HCT116 (cell line): ENCODE results near the gene FOXO3. TPM values are rescaled to one million over a fixed set of nuclear protein-coding genes. Genes with fewer than 3 reads are reported as not detected.

Experiments used
- ATAC-seq: fragments of 200-7000 bp; cut with Tn5 transposase; 2 replicates; pipeline ENCODE4 v1.9.1; 2020; ENCODE audit warnings: mild to moderate bottlenecking, moderate library complexity
- BruUV-seq: library from RNA; stranded (reverse); fragments of 400-500 nt; replicated peaks from 2 replicates; lab custom pipeline; 2021; lab: Mats Ljungman, UMichigan
- CTCF ChIA-PET: fragments of 300-600 bp; sonication (Branson Sonifier 250); formaldehyde crosslinking; loops from one replicate; lab custom pipeline; 2021; ENCODE audit warnings: antibody characterized with exemption; lab: Charles Lee
- POLR2A ChIA-PET: fragments of 300-600, 350-600 bp; sonication (Branson Sonifier 250); formaldehyde crosslinking; loops from one replicate; lab custom pipeline; 2021; ENCODE audit warnings: antibody characterized with exemption; lab: Charles Lee
- RAD21 ChIA-PET, 2 experiments: fragments of 300-600 bp; sonication (Branson Sonifier 250); formaldehyde crosslinking; loops; one replicate each; lab custom pipeline; 2023; ENCODE audit warnings: low total read pairs in 2 of 2; ENCODE audit not compliant: uncharacterized antibody in 2 of 2, unreplicated experiment in 2 of 2, low non-redundant PET in 1 of 2; lab: Charles Lee
- DNase-seq: peaks from one replicate; pipeline ENCODE4 v3.0.0-alpha.2; 2010; ENCODE audit warnings: low read depth, low spot score
- H2AFZ ChIP-seq: fragments of 200-600 bp; shearing (Covaris generic), sonication (generic); 2 replicates; pipeline ENCODE4 v1.6.1; 2017; ENCODE audit warnings: low read depth, mixed run types, mixed read lengths, antibody characterized with exemption, low read length; ENCODE audit not compliant: poor library complexity, severe bottlenecking
- H3K27ac ChIP-seq: 2 replicates; pipeline ENCODE4 v1.5.1; 2012; ENCODE audit warnings: low read depth, low read length
- H3K27me3 ChIP-seq: fragments of 200-600 bp; sonication (generic); 2 replicates; pipeline ENCODE4 v1.6.1; 2016; ENCODE audit warnings: mixed run types, low read length, mixed read lengths; ENCODE audit not compliant: insufficient read depth
- H3K36me3 ChIP-seq, 2 experiments: fragments of 200-500 bp in 1 of 2; fragments of 200-600 bp in 1 of 2; sonication (Bioruptor generic) in 1 of 2; sonication (generic) in 1 of 2; 2 replicates each; pipeline versions ENCODE4 v1.5.1 to v1.6.1; 2014 to 2016; ENCODE audit warnings: low read length in 2 of 2, inconsistent platforms in 1 of 2, mixed read lengths in 1 of 2, mixed run types in 1 of 2; ENCODE audit not compliant: insufficient read depth in 2 of 2, control insufficient read depth in 1 of 2
- H3K4me1 ChIP-seq, 2 experiments: fragments of 200-600 bp in 1 of 2; sonication (generic) in 1 of 2; 2 replicates each; pipeline versions ENCODE4 v1.5.1 to v1.6.1; 2012 to 2017; ENCODE audit warnings: low read length in 2 of 2, inconsistent platforms in 1 of 2, mild to moderate bottlenecking in 1 of 2, mixed read lengths in 1 of 2, mixed run types in 1 of 2, moderate library complexity in 1 of 2; ENCODE audit not compliant: insufficient read depth in 2 of 2, control insufficient read depth in 1 of 2
- H3K4me2 ChIP-seq: fragments of 200-600 bp; sonication (generic); 2 replicates; pipeline ENCODE4 v1.6.1; 2017; ENCODE audit warnings: mixed run types, low read length, mixed read lengths
- H3K4me3 ChIP-seq, 2 experiments: fragments of 200-600 bp in 1 of 2; sonication (generic) in 1 of 2; replicated peaks in 1 of 2; 2 replicates each; pipeline ENCODE4 v1.5.1; 2011 to 2016; ENCODE audit warnings: low read length in 2 of 2, control low read depth in 1 of 2, low read depth in 1 of 2, mild to moderate bottlenecking in 1 of 2, mixed read lengths in 1 of 2, mixed run types in 1 of 2
- H3K79me2 ChIP-seq: fragments of 200-600 bp; sonication (generic); 2 replicates; pipeline ENCODE4 v1.6.1; 2017; ENCODE audit warnings: mild to moderate bottlenecking, mixed run types, low read length, moderate library complexity, mixed read lengths; ENCODE audit not compliant: insufficient read depth
- H3K9ac ChIP-seq: fragments of 200-600 bp; sonication (generic); 2 replicates; pipeline ENCODE4 v1.6.1; 2016; ENCODE audit warnings: low read length, mixed read lengths
- H3K9me2 ChIP-seq: fragments of 200-600 bp; sonication (generic), shearing (Covaris generic); 2 replicates; pipeline ENCODE4 v1.6.1; 2017; ENCODE audit warnings: mixed run types, mild to moderate bottlenecking, moderate library complexity; ENCODE audit not compliant: insufficient read depth
- H3K9me3 ChIP-seq, 2 experiments: fragments of 200-500 bp in 1 of 2; fragments of 200-600 bp in 1 of 2; sonication (Bioruptor generic) in 1 of 2; sonication (generic) in 1 of 2; 2 replicates each; pipeline ENCODE4 v1.6.1; 2014 to 2017; ENCODE audit warnings: low read length in 2 of 2, mixed read lengths in 2 of 2, inconsistent platforms in 1 of 2, low read depth in 1 of 2, mild to moderate bottlenecking in 1 of 2, mixed run types in 1 of 2, moderate library complexity in 1 of 2; ENCODE audit not compliant: control insufficient read depth in 1 of 2, insufficient read depth in 1 of 2
- H4K20me1 ChIP-seq: fragments of 200-600 bp; sonication (generic), shearing (Covaris generic); 2 replicates; pipeline ENCODE4 v1.6.1; 2017; ENCODE audit warnings: mixed run types, mild to moderate bottlenecking, moderate library complexity; ENCODE audit not compliant: insufficient read depth
- ATF3 ChIP-seq: IDR thresholded peaks from 2 replicates; pipeline ENCODE4 v1.6.1; 2012
- CBX3 ChIP-seq: IDR thresholded peaks from 2 replicates; pipeline ENCODE4 v1.6.1; 2012; ENCODE audit warnings: low read depth
- CEBPB ChIP-seq: IDR thresholded peaks from 2 replicates; pipeline ENCODE4 v1.6.1; 2012; ENCODE audit warnings: low read depth
- EGR1 ChIP-seq: IDR thresholded peaks from 2 replicates; pipeline ENCODE4 v1.6.1; 2012; ENCODE audit warnings: low read depth
- ELF1 ChIP-seq: IDR thresholded peaks from 2 replicates; pipeline ENCODE4 v1.6.1; 2012; ENCODE audit warnings: low read depth, borderline replicate concordance
- EZH2 ChIP-seq: fragments of 200-600 bp; sonication (generic); IDR thresholded peaks from 2 replicates; pipeline ENCODE4 v1.6.1; 2017; ENCODE audit warnings: antibody characterized with exemption, mixed run types
- EZH2phosphoT487 ChIP-seq: fragments of 200-600 bp; IDR thresholded peaks from 2 replicates; pipeline ENCODE4 v1.6.1; 2018; ENCODE audit warnings: antibody characterized with exemption, borderline replicate concordance
- FOSL1 ChIP-seq: IDR thresholded peaks from 2 replicates; pipeline ENCODE4 v1.6.1; 2012; ENCODE audit warnings: low read depth
- JUND ChIP-seq: IDR thresholded peaks from 2 replicates; pipeline ENCODE4 v1.6.1; 2012
- POLR2A ChIP-seq: IDR thresholded peaks from 2 replicates; pipeline ENCODE4 v1.7.0; 2011; ENCODE audit warnings: borderline replicate concordance; ENCODE audit not compliant: insufficient read depth, insufficient read length; ENCODE audit errors: extremely low read depth
- POLR2AphosphoS5 ChIP-seq: IDR thresholded peaks from 2 replicates; pipeline ENCODE4 v1.6.1; 2011; ENCODE audit warnings: mild to moderate bottlenecking, low read depth, low read length, moderate library complexity
- RAD21 ChIP-seq: IDR thresholded peaks from 2 replicates; pipeline ENCODE4 v1.6.1; 2012; ENCODE audit warnings: low read depth, mild to moderate bottlenecking
- REST ChIP-seq: IDR thresholded peaks from 2 replicates; pipeline ENCODE4 v1.6.1; 2012; ENCODE audit warnings: low read depth
- SIN3A ChIP-seq: IDR thresholded peaks from 2 replicates; pipeline ENCODE4 v1.6.1; 2012; ENCODE audit warnings: low read depth
- TCF7L2 ChIP-seq: IDR thresholded peaks from 2 replicates; pipeline ENCODE4 v1.7.0; 2011; ENCODE audit warnings: borderline replicate concordance, inconsistent platforms; ENCODE audit not compliant: insufficient read depth, insufficient read length; ENCODE audit errors: extremely low read depth
- YY1 ChIP-seq: IDR thresholded peaks from 2 replicates; pipeline ENCODE4 v1.6.1; 2011; ENCODE audit warnings: low read length, low read depth, moderate library complexity, mild to moderate bottlenecking; ENCODE audit not compliant: insufficient replicate concordance; ENCODE audit errors: extremely low read depth
- ZBTB33 ChIP-seq: IDR thresholded peaks from 2 replicates; pipeline ENCODE4 v1.6.1; 2011; ENCODE audit warnings: mild to moderate bottlenecking, low read length, moderate library complexity; ENCODE audit not compliant: insufficient replicate concordance; ENCODE audit errors: extremely low read depth
- ZFX ChIP-seq: fragments of 450-650 bp; IDR thresholded peaks from 2 replicates; pipeline ENCODE4 v1.6.1; 2017
- intact Hi-C: fragments of 100-400 bp; cut with micrococcal nuclease; formaldehyde crosslinking; loops from 2 replicates; pipeline ENCODE4 v1.10.0; 2022
- total RNA-seq: library from RNA; stranded (reverse); gene quantifications from one replicate; pipeline ENCODE4 v1.2.1, GENCODE V29; 2021; ENCODE audit not compliant: unreplicated experiment

Gene FOXO3
- total RNA-seq, 1 experiment from 2014 or later = 40.0 TPM

GRCh38 chr6:108585921-108586536 lies 25.3 kb downstream of the FOXO3 start:
- ChIA-PET CTCF (no interaction called here), POLR2A (no interaction called here), RAD21 (interaction anchor here in 1 of 2 experiments (0.6 kb wide), 1 partner anchor 9 kb away, joined by 5 read pairs; no protein-coding TSS in a partner anchor)
- DNase-seq = no peak
- no peaks in the 10 kb centered on the region for H3K9me3 ChIP-seq
- H3K9me2 ChIP-seq = no peaks in the 10 kb centered on the region
- TF ChIP-seq FOSL1 (no peak), POLR2AphosphoS5 (no peak), EGR1 (no peak), ELF1 (no peak), RAD21 (no peak), TCF7L2 (no peak), ATF3 (no peak), ZBTB33 (no peak), JUND (no peak), CEBPB (no peak), POLR2A (no peak), CBX3 (no peak), EZH2phosphoT487 (no peak), SIN3A (no peak), ZFX (no peak), REST (no peak), YY1 (no peak), EZH2 (no peak)
- ATAC-seq = no peak
- no TSS peak for BruUV-seq
- no peak overlapping the region for H3K4me2 ChIP-seq
- H4K20me1 ChIP-seq = peaks cover 21% of the 10 kb centered on the region; the same call in 1 of the 2 replicates
- peaks cover 95% of the 10 kb centered on the region for H3K79me2 ChIP-seq
- no peaks in the 10 kb centered on the region for H3K27me3 ChIP-seq
- no peaks in the 10 kb centered on the region for H3K36me3 ChIP-seq
- no peak overlapping the region for H2AFZ ChIP-seq
- H3K9ac ChIP-seq = no peak overlapping the region
- intact Hi-C loops = no loop called here
- H3K27ac ChIP-seq = no peak overlapping the region
- H3K4me1 ChIP-seq = peaks cover 38 to 59% of the 10 kb centered on the region in 2 experiments
- H3K4me3 ChIP-seq = no peak overlapping the region
